Myocyte (in vitro differentiated cells): Measurements from ENCODE around the gene ZNF275. TPM values are rescaled to one million over a fixed set of nuclear protein-coding genes. Genes with fewer than 3 reads are reported as not detected.
"Not testable (repeated sequence)": the region's sequence is repeated elsewhere in the genome, so short reads cannot be mapped to it uniquely, and the experiment has no call there.

Experiments
- DNase-seq: peaks from one replicate; pipeline ENCODE4 v3.0.0-alpha.2; 2012; ENCODE audit warnings: low read depth
- total RNA-seq: library from RNA; depleted of rRNA; stranded (reverse); fragments of >200 nt; gene quantifications from 2 replicates; pipeline ENCODE4 v1.2.3, GENCODE V29; 2014

Gene ZNF275
- total RNA-seq, 1 donor from 2014 or later, result 9.7 TPM

- DNase-seq, result no peak
Measured at GRCh38 chrX:153387345-153387744, 53.4 kb downstream of the ZNF275 start.

GRCh38 chrX:153387987-153388721, 54.2 kb downstream of the ZNF275 start:
- no peak for DNase-seq

- no peak for DNase-seq
Measured at GRCh38 chrX:153388722-153389459, 54.9 kb downstream of the ZNF275 start.

- DNase-seq, result not testable (repeated sequence)
Measured at GRCh38 chrX:153389460-153389768, 55.5 kb downstream of the ZNF275 start.

GRCh38 chrX:153392642-153393321, 58.8 kb downstream of the ZNF275 start:
- no peak for DNase-seq

GRCh38 chrX:153394612-153395011, 60.7 kb downstream of the ZNF275 start:
- no peak for DNase-seq

GRCh38 chrX:153395613-153396319, 61.8 kb downstream of the ZNF275 start:
- DNase-seq, result no peak

- no peak for DNase-seq
Measured at GRCh38 chrX:153396320-153397195, 62.6 kb downstream of the ZNF275 start.

- DNase-seq, result no peak
Measured at GRCh38 chrX:153397256-153397960, 63.5 kb downstream of the ZNF275 start.

- no peak for DNase-seq
Measured at GRCh38 chrX:153398275-153398960, 64.5 kb downstream of the ZNF275 start.

- DNase-seq, result no peak
Measured at GRCh38 chrX:153400146-153401132, 66.5 kb downstream of the ZNF275 start.

- DNase-seq, result no peak
Measured at GRCh38 chrX:153401133-153401764, 67.3 kb downstream of the ZNF275 start, which contains the start of gene PNMA6E. PNMA6E (minus strand) TSS chrX:153401350; CDS start chrX:153398849, 2,501 bp downstream.

Other genes with a start within 250 kb of the ZNF275 start
- not detected in 2 replicates for gene MAGEA1, start 154.9 kb upstream of the ZNF275 start, total RNA-seq
- gene PNMA6F, start 12.4 kb upstream of the ZNF275 start, total RNA-seq, result not detected in 2 replicates
- not detected in 2 replicates for gene PNMA6E, start 67.2 kb downstream of the ZNF275 start, total RNA-seq
- 0.05 TPM in 1 of 2 replicates, not detected in the other for gene ZFP92, start 77.3 kb downstream of the ZNF275 start, total RNA-seq
- 0.78 and 1.5 TPM in 2 replicates for gene TREX2, start 111.9 kb downstream of the ZNF275 start, total RNA-seq
- gene HAUS7, start 136.4 kb downstream of the ZNF275 start, total RNA-seq, result 15.8 and 36.2 TPM in 2 replicates
- gene BGN, start 160.8 kb downstream of the ZNF275 start, total RNA-seq, result 0.94 and 1.1 TPM in 2 replicates
- 0.40 and 0.57 TPM in 2 replicates for gene ATP2B3, start 183.5 kb downstream of the ZNF275 start, total RNA-seq